ENCODE results near the gene HERC6. TPM values are rescaled to one million over a fixed set of nuclear protein-coding genes. Genes with fewer than 3 reads are reported as not detected.

Gene HERC6
- total RNA-seq, 1 experiment from 2014 or later: 7.6 TPM

DNA sequence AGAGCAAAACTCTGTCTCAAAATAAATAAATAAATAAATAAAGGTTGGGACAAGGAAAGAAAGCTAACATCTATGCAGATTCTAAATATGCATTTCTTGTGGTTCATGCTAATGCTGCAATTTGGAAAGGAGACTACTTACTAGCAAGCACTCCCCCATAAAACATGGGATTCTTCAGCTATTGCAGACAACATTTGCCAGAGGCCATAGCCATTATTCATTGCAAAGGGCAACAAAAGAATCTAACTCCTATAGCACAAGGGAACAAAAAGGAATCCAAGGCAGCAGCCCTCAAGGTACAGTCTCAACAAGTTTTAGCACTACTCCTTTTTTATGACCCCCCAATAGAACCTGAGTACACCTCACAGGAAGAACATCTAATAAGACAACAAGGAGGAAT lies 70.2 kb downstream of the HERC6 start:
- Mint-ChIP-seq H3K9me3 (ENCODE audit: unreplicated experiment) (peaks cover 8% of the 10 kb centered on the region), H3K27me3 (ENCODE audit: insufficient read depth, unreplicated experiment) (no peaks in the 10 kb centered on the region), H3K36me3 (ENCODE audit: insufficient read depth, unreplicated experiment) (no peaks in the 10 kb centered on the region), H3K27ac (ENCODE audit: unreplicated experiment) (no peak overlapping the region), H3K4me1 (ENCODE audit: low read depth, unreplicated experiment) (no peaks in the 10 kb centered on the region), H3K4me3 (ENCODE audit: unreplicated experiment) (no peak overlapping the region)
- intact Hi-C loops (cut with micrococcal nuclease; ENCODE audit: unreplicated experiment): no loop called here
- ChIA-PET CTCF (no interaction called here), POLR2A (no interaction called here)
- no peaks in the 10 kb centered on the region for H3K9me3 ChIP-seq
- H3K4me3 ChIP-seq (ENCODE audit: low read depth, low read length): no peak overlapping the region
- no peaks in the 10 kb centered on the region for H3K4me1 ChIP-seq
- DNase-seq: no peak
- TF ChIP-seq, protein P1, sequence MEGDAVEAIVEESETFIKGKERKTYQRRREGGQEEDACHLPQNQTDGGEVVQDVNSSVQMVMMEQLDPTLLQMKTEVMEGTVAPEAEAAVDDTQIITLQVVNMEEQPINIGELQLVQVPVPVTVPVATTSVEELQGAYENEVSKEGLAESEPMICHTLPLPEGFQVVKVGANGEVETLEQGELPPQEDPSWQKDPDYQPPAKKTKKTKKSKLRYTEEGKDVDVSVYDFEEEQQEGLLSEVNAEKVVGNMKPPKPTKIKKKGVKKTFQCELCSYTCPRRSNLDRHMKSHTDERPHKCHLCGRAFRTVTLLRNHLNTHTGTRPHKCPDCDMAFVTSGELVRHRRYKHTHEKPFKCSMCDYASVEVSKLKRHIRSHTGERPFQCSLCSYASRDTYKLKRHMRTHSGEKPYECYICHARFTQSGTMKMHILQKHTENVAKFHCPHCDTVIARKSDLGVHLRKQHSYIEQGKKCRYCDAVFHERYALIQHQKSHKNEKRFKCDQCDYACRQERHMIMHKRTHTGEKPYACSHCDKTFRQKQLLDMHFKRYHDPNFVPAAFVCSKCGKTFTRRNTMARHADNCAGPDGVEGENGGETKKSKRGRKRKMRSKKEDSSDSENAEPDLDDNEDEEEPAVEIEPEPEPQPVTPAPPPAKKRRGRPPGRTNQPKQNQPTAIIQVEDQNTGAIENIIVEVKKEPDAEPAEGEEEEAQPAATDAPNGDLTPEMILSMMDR (IDR thresholded peaks at IDR 0.05; ENCODE audit: insufficient read depth in 1 of 2, low read depth in 1 of 2, low read length in 1 of 2, severe bottlenecking in 1 of 2, unreplicated experiment in 1 of 2): no peak
- BruUV-seq (replicated peaks): no TSS peak
- H3K27me3 ChIP-seq (replicated peaks; ENCODE audit: control insufficient read depth, insufficient read depth, low read length): no peaks in the 10 kb centered on the region
- no peaks in the 10 kb centered on the region for H3K36me3 ChIP-seq (ENCODE audit: control insufficient read depth, insufficient read depth, low read length)

DNA sequence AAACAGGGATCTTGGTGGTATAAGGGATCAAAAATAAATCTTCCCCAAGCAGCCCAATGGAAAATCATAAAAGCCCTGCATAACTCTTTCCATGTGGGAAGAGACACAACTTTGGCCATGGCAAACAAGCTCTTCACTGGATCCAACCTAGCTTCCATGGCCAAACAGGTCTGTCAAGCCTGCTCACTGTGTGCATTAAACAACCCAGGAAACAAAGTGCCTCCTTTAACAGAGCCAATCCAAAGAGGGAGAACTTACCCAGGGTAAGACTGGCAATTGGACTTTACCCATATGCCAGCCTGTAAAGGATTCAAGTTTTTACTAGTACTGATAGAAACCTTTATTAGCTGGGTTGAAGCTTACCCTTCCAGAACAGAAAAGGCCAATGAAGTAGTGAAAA lies 70.6 kb downstream of the HERC6 start:
- no peaks in the 10 kb centered on the region for H3K27me3 ChIP-seq (replicated peaks; ENCODE audit: control insufficient read depth, insufficient read depth, low read length)
- H3K9me3 ChIP-seq: no peaks in the 10 kb centered on the region
- H3K4me3 Mint-ChIP-seq (ENCODE audit: unreplicated experiment): no peak overlapping the region
- no peaks in the 10 kb centered on the region for H3K36me3 ChIP-seq (ENCODE audit: control insufficient read depth, insufficient read depth, low read length)
- H3K27ac Mint-ChIP-seq (ENCODE audit: unreplicated experiment): no peak overlapping the region
- no peaks in the 10 kb centered on the region for H3K4me1 Mint-ChIP-seq (ENCODE audit: low read depth, unreplicated experiment)
- H3K27me3 Mint-ChIP-seq (ENCODE audit: insufficient read depth, unreplicated experiment): no peaks in the 10 kb centered on the region
- TF ChIP-seq, protein P1 (IDR thresholded peaks at IDR 0.05; ENCODE audit: insufficient read depth in 1 of 2, low read depth in 1 of 2, low read length in 1 of 2, severe bottlenecking in 1 of 2, unreplicated experiment in 1 of 2): no peak
- intact Hi-C loops (cut with micrococcal nuclease; ENCODE audit: unreplicated experiment): no loop called here
- BruUV-seq (replicated peaks): no TSS peak
- no peak for DNase-seq
- ChIA-PET CTCF (no interaction called here), POLR2A (no interaction called here)
- no peaks in the 10 kb centered on the region for H3K36me3 Mint-ChIP-seq (ENCODE audit: insufficient read depth, unreplicated experiment)
- no peak overlapping the region for H3K4me3 ChIP-seq (ENCODE audit: low read depth, low read length)
- peaks cover 10% of the 10 kb centered on the region for H3K9me3 Mint-ChIP-seq (ENCODE audit: unreplicated experiment)
- no peaks in the 10 kb centered on the region for H3K4me1 ChIP-seq

DNA sequence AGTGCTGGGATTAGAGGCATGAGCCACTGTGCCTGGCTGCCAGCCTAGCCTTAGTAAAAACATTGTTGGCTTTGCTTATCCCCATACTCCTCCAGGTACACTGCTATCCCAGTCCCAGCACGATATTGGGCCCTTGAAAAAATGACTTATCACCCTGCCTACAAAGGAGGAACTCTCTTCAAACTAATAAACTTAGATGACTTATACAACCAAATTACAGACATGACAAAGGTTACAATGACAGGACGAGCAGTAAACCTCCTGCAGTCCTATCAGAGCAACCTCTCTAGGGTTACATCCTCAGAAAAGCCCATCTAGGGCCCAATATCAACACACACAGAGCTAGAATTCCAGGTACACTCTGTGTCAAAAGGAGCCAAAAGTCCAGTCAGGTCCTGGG lies 72.6 kb downstream of the HERC6 start:
- no peaks in the 10 kb centered on the region for H3K36me3 Mint-ChIP-seq (ENCODE audit: insufficient read depth, unreplicated experiment)
- Histone ChIP-seq H3K4me1 (no peaks in the 10 kb centered on the region), H3K36me3 (ENCODE audit: control insufficient read depth, insufficient read depth, low read length) (no peaks in the 10 kb centered on the region), H3K9me3 (no peaks in the 10 kb centered on the region), H3K27me3 (replicated peaks; ENCODE audit: control insufficient read depth, insufficient read depth, low read length) (no peaks in the 10 kb centered on the region), H3K4me3 (ENCODE audit: low read depth, low read length) (no peak overlapping the region)
- no peak for DNase-seq
- ChIA-PET CTCF (no interaction called here), POLR2A (no interaction called here)
- intact Hi-C loops (cut with micrococcal nuclease; ENCODE audit: unreplicated experiment): no loop called here
- BruUV-seq (replicated peaks): no TSS peak
- H3K4me1 Mint-ChIP-seq (ENCODE audit: low read depth, unreplicated experiment): no peaks in the 10 kb centered on the region
- TF ChIP-seq, protein P1 (IDR thresholded peaks at IDR 0.05; ENCODE audit: insufficient read depth in 1 of 2, low read depth in 1 of 2, low read length in 1 of 2, severe bottlenecking in 1 of 2, unreplicated experiment in 1 of 2): no peak
- no peaks in the 10 kb centered on the region for H3K27me3 Mint-ChIP-seq (ENCODE audit: insufficient read depth, unreplicated experiment)
- no peak overlapping the region for H3K4me3 Mint-ChIP-seq (ENCODE audit: unreplicated experiment)
- no peak overlapping the region for H3K27ac Mint-ChIP-seq (ENCODE audit: unreplicated experiment)
- H3K9me3 Mint-ChIP-seq (ENCODE audit: unreplicated experiment): peaks cover 10% of the 10 kb centered on the region
